Subcutaneous abdominal adipose tissue (tissue), 5 donors: Measurements from ENCODE around the gene TMCC2.

Experiments
- H3K27ac ChIP-seq: one replicate; pipeline ENCODE4 v1.7.0; 2013; ENCODE audit warnings: low read depth, mild to moderate bottlenecking, inconsistent platforms, low read length, moderate library complexity
- H3K27me3 ChIP-seq, 5 donors: one replicate each; pipeline ENCODE4 v1.7.0; 2013; ENCODE audit warnings: low read length in 5 of 5, inconsistent platforms in 1 of 5; ENCODE audit not compliant: control insufficient read depth in 5 of 5, insufficient read depth in 4 of 5
- H3K36me3 ChIP-seq, 5 donors: one replicate each; pipeline ENCODE4 v1.7.0; 2013; ENCODE audit warnings: low read length in 5 of 5; ENCODE audit not compliant: control insufficient read depth in 5 of 5, insufficient read depth in 5 of 5
- H3K4me1 ChIP-seq, 5 donors: one replicate each; pipeline ENCODE4 v1.7.0; 2013; ENCODE audit warnings: low read length in 5 of 5, mild to moderate bottlenecking in 3 of 5, moderate library complexity in 1 of 5; ENCODE audit not compliant: control insufficient read depth in 5 of 5, insufficient read depth in 5 of 5
- H3K4me3 ChIP-seq, 5 donors: one replicate each; pipeline ENCODE4 v1.7.0; 2013; ENCODE audit warnings: low read length in 5 of 5, low read depth in 1 of 5
- H3K9ac ChIP-seq, 5 donors: one replicate each; pipeline ENCODE4 v1.7.0; 2013; ENCODE audit warnings: low read length in 5 of 5, mild to moderate bottlenecking in 4 of 5, moderate library complexity in 3 of 5
- H3K9me3 ChIP-seq, 5 donors: one replicate each; pipeline ENCODE4 v1.7.0; 2013; ENCODE audit warnings: low read length in 5 of 5; ENCODE audit not compliant: control insufficient read depth in 5 of 5
- donor health status: healthy.
- donor health status: healthy.
- donor health status: healthy.
- donor health status: healthy.
- donor health status: healthy.

Gene TMCC2

GRCh38 chr1:205211169-205211838, 16.4 kb upstream of the TMCC2 start, which contains the start of gene DSTYK:
TSS of gene DSTYK (minus strand) at chr1:205211702. CDS start at chr1:205211535, 167 bp downstream.
- Histone ChIP-seq H3K36me3 (no peaks in the 10 kb centered on the region), H3K4me1 (peaks cover 0 to 24% (median 18%) of the 10 kb centered on the region in 5 donors), H3K27ac (peak within 1 kb of the TSS; percentile 83), H3K9me3 (no peaks in the 10 kb centered on the region), H3K9ac (peak within 1 kb of the TSS; percentile 74 to 94 (median 91)), H3K4me3 (peak within 1 kb of the TSS; percentile 84 to 97 (median 90)), H3K27me3 (no peaks in the 10 kb centered on the region)

- no peaks in the 10 kb centered on the region for H3K27me3 ChIP-seq
- peak overlapping the region; percentile 83 for H3K27ac ChIP-seq
- H3K4me3 ChIP-seq: peak overlapping the region; percentile 84 to 97 (median 90)
- no peaks in the 10 kb centered on the region for H3K36me3 ChIP-seq
- no peaks in the 10 kb centered on the region for H3K9me3 ChIP-seq
- peaks cover 0 to 24% (median 18%) of the 10 kb centered on the region in 5 donors for H3K4me1 ChIP-seq
- H3K9ac ChIP-seq: peak overlapping the region; percentile 69 to 93 (median 84)
These were observed 15.8 kb upstream of the TMCC2 start for GRCh38 chr1:205211839-205212536.

GRCh38 chr1:205214756-205215155, 13.0 kb upstream of the TMCC2 start:
- no peaks in the 10 kb centered on the region for H3K36me3 ChIP-seq
- peaks cover 0 to 24% (median 17%) of the 10 kb centered on the region in 5 donors for H3K4me1 ChIP-seq
- no peaks in the 10 kb centered on the region for H3K27me3 ChIP-seq
- no peaks in the 10 kb centered on the region for H3K9me3 ChIP-seq
- no peak overlapping the region for H3K27ac ChIP-seq
- H3K4me3 ChIP-seq: no peak overlapping the region
- H3K9ac ChIP-seq: no peak overlapping the region

DNA sequence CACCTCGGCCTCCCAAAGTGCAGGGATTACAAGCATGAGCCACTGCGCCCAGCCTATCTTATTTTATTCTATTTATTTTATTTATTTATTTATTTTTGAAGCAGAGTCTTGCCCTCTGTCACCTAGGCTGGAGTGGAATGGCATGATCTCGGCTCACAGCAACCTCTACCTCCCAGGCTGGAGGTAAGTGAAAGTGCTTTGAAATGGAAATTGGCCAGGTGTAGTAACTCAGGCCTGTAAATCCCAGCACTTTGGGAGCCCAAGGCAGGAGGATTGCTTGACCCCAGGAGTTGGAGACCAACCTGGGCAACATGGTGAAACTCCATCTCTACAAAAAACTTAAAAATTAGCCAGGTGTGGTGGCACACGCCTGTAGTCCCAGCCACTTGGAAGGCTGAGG, 11.2 kb upstream of the TMCC2 start:
- no peak overlapping the region for H3K9ac ChIP-seq
- H3K36me3 ChIP-seq: no peaks in the 10 kb centered on the region
- H3K27me3 ChIP-seq: no peaks in the 10 kb centered on the region
- H3K4me1 ChIP-seq: peaks cover 0 to 12% (median 7%) of the 10 kb centered on the region in 5 donors
- no peaks in the 10 kb centered on the region for H3K9me3 ChIP-seq
- H3K27ac ChIP-seq: no peak overlapping the region
- no peak overlapping the region for H3K4me3 ChIP-seq

DNA sequence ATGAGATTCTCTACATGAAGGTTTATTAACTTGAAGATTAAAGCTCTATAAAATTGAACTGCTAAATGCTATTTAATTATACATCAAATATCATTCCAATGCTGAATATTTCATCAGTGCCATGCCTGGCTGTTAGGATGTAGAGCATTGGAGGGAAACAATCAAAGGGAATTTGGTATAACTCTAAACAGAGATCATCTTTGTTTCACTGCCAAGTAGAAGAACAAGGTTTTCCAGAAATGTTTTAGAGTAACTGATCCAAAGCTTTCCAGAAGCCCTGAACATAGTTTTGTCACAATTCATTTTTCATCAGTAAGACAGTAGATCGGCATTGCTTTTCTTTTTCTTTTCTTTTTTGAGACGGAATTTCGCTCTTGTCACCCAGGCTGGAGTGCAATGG, 10.3 kb upstream of the TMCC2 start:
- Histone ChIP-seq H3K4me1 (peaks cover 0 to 5% (median 0%) of the 10 kb centered on the region in 5 donors), H3K4me3 (no peak overlapping the region), H3K27ac (no peak overlapping the region), H3K36me3 (no peaks in the 10 kb centered on the region), H3K9me3 (no peaks in the 10 kb centered on the region), H3K9ac (no peak overlapping the region), H3K27me3 (no peaks in the 10 kb centered on the region)

DNA sequence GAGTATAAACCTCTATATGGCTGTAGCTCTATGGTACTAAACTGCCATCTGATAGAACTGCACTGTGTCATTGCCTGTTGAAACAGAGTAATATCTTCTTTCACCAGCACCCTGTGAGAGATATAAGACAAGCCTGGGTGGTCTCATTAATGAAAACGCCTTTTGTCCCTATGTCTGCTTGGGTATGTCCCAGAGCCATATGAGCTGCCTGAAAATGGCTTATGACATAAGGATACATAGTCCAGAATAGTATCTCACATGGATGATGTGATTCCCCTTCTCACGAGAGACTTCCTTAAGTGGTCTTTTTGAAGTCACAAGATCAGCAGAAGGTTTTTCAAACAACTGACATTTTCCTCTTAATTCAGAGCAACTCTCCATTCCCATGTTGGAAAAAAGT, 7.3 kb upstream of the TMCC2 start:
- Histone ChIP-seq H3K4me1 (no peaks in the 10 kb centered on the region), H3K27me3 (no peaks in the 10 kb centered on the region), H3K36me3 (no peaks in the 10 kb centered on the region), H3K27ac (no peak overlapping the region), H3K4me3 (no peak overlapping the region), H3K9me3 (no peaks in the 10 kb centered on the region), H3K9ac (no peak overlapping the region)

GRCh38 chr1:205224736-205225135, 3.0 kb upstream of the TMCC2 start:
- Histone ChIP-seq H3K4me3 (no peak overlapping the region), H3K27me3 (peaks cover 0 to 4% (median 3%) of the 10 kb centered on the region in 5 donors), H3K9ac (no peak overlapping the region), H3K4me1 (peaks cover 2 to 26% (median 23%) of the 10 kb centered on the region in 5 donors), H3K27ac (no peak overlapping the region), H3K36me3 (no peaks in the 10 kb centered on the region), H3K9me3 (no peaks in the 10 kb centered on the region)

- H3K27ac ChIP-seq: no peak overlapping the region
- no peak overlapping the region for H3K4me3 ChIP-seq
- H3K36me3 ChIP-seq: no peaks in the 10 kb centered on the region
These were observed 1.6 kb upstream of the TMCC2 start for GRCh38 chr1:205225901-205226765.

GRCh38 chr1:205226868-205227583, 720 bp upstream of the TMCC2 start:
- Histone ChIP-seq H3K4me3 (peak overlapping the region; percentile 74 to 79 (median 77)), H3K27me3 (peaks cover 0 to 4% (median 3%) of the 10 kb centered on the region in 5 donors), H3K9ac (peak overlapping the region in 3 of 5 donors; percentile 53 to 63 (median 59)), H3K27ac (no peak overlapping the region), H3K9me3 (no peaks in the 10 kb centered on the region), H3K36me3 (no peaks in the 10 kb centered on the region), H3K4me1 (peaks cover 2 to 35% (median 26%) of the 10 kb centered on the region in 5 donors)

More at GRCh38 chr1:205225901-205226765, 1.6 kb upstream of the TMCC2 start:
- Histone ChIP-seq H3K27me3 (peaks cover 0 to 4% (median 3%) of the 10 kb centered on the region in 5 donors), H3K4me1 (peaks cover 2 to 35% (median 26%) of the 10 kb centered on the region in 5 donors), H3K9ac (no peak overlapping the region), H3K9me3 (no peaks in the 10 kb centered on the region)
